Activated CD4-positive, alpha-beta T cell treated with anti-CD3 and anti-CD28 coated beads for 36 hours (primary cell): ENCODE measurements around the gene KRTAP10-11. TPM values are rescaled to one million over a fixed set of nuclear protein-coding genes. Genes with fewer than 3 reads are reported as not detected.
"Not testable (repeated sequence)": the region's sequence is repeated elsewhere in the genome, so short reads cannot be mapped to it uniquely, and the experiment has no call there.

Source experiments
- ATAC-seq: fragments of 200-7000 bp; cut with Tn5 transposase; one replicate; pipeline ENCODE4 v1.10.0; 2021; ENCODE audit warnings: mild to moderate bottlenecking, moderate library complexity
- CTCF ChIA-PET: fragments of 350-600 bp; sonication (Branson Sonifier 250); formaldehyde crosslinking; loops from one replicate; lab custom pipeline; 2021; ENCODE audit warnings: antibody characterized with exemption; lab: Charles Lee
- POLR2A ChIA-PET: fragments of 350-600 bp; sonication (Branson Sonifier 250); formaldehyde crosslinking; loops from one replicate; lab custom pipeline; 2021; ENCODE audit warnings: antibody characterized with exemption, inconsistent platforms; lab: Charles Lee
- DNase-seq: peaks from one replicate; pipeline ENCODE4 v3.0.0-alpha.2; 2020
- H3K27ac Mint-ChIP-seq: one replicate; pipeline ENCODE4 v1.8.0; 2021; ENCODE audit warnings: mixed read lengths
- H3K27me3 Mint-ChIP-seq: one replicate; pipeline ENCODE4 v1.8.0; 2021; ENCODE audit warnings: mixed read lengths
- H3K36me3 Mint-ChIP-seq: one replicate; pipeline ENCODE4 v1.8.0; 2021; ENCODE audit warnings: low read depth, mixed read lengths
- H3K4me1 Mint-ChIP-seq: one replicate; pipeline ENCODE4 v1.8.0; 2021; ENCODE audit warnings: mixed read lengths
- H3K4me3 Mint-ChIP-seq: one replicate; pipeline ENCODE4 v1.8.0; 2021; ENCODE audit warnings: mild to moderate bottlenecking, moderate library complexity, mixed read lengths
- H3K9me3 Mint-ChIP-seq: one replicate; pipeline ENCODE4 v1.8.0; 2021; ENCODE audit warnings: low read depth, mixed read lengths
- intact Hi-C, 2 experiments: fragments of 100-400 bp; cut with DNase I in 1 of 2; cut with micrococcal nuclease in 1 of 2; formaldehyde crosslinking; loops; one replicate each; pipeline versions ENCODE4 v1.14.2 to v1.15.1; 2022 to 2024; cut with DNase I, micrococcal nuclease
- total RNA-seq, 2 experiments: library from RNA; stranded (reverse); gene quantifications; one replicate each; pipeline ENCODE4 v1.2.3, GENCODE V29; 2021

KRTAP10-11 gene
- total RNA-seq, 2 experiments from 2014 or later: not detected

DNA sequence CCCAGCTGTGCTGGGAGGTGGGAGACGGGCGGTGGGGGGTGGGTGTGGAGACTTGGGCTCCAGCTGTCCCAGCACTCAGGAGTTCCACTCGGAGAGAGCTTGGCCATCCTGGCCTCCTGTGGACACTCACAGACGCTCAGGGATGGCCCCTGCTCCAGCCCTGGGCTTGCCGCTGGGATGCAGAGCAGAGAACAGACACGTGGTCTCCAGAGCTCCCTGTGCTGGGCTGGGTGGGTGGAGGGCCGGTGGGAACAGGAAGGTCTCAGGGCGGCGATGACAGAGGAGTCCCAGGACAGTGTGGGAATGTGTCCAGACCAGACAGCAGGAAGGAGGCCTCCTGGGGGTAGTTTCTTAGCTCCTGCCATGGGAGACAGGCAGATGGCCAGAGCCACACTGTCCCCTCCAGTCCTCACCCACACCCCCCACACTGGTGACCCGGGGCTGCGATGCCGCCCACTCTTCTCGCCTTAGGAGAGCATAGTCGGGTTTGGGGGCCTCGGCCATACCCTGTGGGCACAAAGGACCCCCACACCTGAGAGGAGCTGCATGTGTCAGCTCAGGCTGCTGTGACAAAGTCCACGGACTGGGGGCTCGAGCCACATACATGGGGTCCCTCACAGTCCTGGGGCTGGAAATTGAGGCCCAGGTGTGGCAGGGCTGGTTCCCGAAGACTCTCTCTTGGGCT lies 17.4 kb upstream of the KRTAP10-11 start:
- DNase-seq (no peak), ATAC-seq (no peak)
- no peak overlapping the region for H3K27ac Mint-ChIP-seq
- CTCF ChIA-PET: interaction anchor here (0.6 kb wide), 1 partner anchor 74 kb away, joined by 3 read pairs; no protein-coding TSS in a partner anchor
- H3K27me3 Mint-ChIP-seq: no peaks in the 10 kb centered on the region
- POLR2A ChIA-PET: no interaction called here
- H3K36me3 Mint-ChIP-seq: peaks cover 7% of the 10 kb centered on the region
- H3K9me3 Mint-ChIP-seq: peaks cover 41% of the 10 kb centered on the region
- peaks cover 21% of the 10 kb centered on the region for H3K4me1 Mint-ChIP-seq
- intact Hi-C loops: no loop called here
- H3K4me3 Mint-ChIP-seq: no peak overlapping the region

DNA sequence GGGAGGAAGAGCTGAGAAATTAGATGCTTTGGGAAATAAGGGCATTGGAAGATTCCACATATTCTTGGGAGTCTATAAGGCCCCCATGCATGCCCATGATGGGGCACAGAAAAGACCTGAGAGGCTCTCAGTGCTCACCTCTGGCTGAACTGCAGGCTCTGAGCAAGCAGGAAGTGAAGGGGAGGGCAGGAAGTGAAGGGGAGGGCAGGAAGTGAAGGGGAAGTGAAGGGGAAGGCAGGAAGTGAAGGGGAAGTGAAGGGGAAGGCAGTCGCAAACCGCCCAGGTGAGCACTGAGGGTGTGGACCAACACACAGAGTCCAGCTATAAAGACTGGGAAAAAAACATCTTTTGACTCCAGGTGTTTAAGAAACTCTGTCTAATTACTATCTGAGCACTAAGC lies 15.8 kb upstream of the KRTAP10-11 start:
- DNase-seq: no peak
- Mint-ChIP-seq H3K4me1 (peaks cover 21% of the 10 kb centered on the region), H3K27ac (peak overlapping the region; percentile 27), H3K27me3 (no peaks in the 10 kb centered on the region), H3K4me3 (no peak overlapping the region), H3K9me3 (peaks cover 28% of the 10 kb centered on the region), H3K36me3 (peaks cover 5% of the 10 kb centered on the region)
- intact Hi-C loops: no loop called here
- no peak for ATAC-seq
- CTCF ChIA-PET: no interaction called here
- POLR2A ChIA-PET: no interaction called here

DNA sequence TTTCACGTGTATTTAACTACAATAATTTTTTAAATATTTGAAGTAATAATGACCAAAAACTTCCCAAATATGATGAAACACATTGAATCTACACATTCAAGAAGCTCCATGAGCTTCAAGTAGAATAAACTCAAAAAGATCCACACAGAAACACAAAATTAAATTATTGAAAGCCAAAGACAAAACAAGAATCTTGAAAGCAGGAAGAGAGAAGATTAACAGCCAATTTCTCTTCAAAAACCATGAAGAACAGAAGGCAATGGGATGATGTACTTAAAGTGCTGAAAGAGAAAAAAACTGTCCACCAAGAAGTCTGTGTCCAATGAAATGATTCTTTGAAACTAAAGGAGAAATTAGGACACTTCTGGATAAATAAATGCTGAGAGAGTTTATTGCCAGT lies 14.1 kb upstream of the KRTAP10-11 start:
- Mint-ChIP-seq H3K4me1 (peaks cover 21% of the 10 kb centered on the region), H3K4me3 (no peak overlapping the region), H3K27me3 (no peaks in the 10 kb centered on the region), H3K36me3 (peaks cover 5% of the 10 kb centered on the region), H3K9me3 (peaks cover 28% of the 10 kb centered on the region), H3K27ac (no peak overlapping the region)
- ATAC-seq (no peak), DNase-seq (no peak)
- POLR2A ChIA-PET: no interaction called here
- CTCF ChIA-PET: interaction anchor here (1.5 kb wide), 1 partner anchor 11 kb away, joined by 4 read pairs; no protein-coding TSS in a partner anchor
- intact Hi-C loops: no loop called here

DNA sequence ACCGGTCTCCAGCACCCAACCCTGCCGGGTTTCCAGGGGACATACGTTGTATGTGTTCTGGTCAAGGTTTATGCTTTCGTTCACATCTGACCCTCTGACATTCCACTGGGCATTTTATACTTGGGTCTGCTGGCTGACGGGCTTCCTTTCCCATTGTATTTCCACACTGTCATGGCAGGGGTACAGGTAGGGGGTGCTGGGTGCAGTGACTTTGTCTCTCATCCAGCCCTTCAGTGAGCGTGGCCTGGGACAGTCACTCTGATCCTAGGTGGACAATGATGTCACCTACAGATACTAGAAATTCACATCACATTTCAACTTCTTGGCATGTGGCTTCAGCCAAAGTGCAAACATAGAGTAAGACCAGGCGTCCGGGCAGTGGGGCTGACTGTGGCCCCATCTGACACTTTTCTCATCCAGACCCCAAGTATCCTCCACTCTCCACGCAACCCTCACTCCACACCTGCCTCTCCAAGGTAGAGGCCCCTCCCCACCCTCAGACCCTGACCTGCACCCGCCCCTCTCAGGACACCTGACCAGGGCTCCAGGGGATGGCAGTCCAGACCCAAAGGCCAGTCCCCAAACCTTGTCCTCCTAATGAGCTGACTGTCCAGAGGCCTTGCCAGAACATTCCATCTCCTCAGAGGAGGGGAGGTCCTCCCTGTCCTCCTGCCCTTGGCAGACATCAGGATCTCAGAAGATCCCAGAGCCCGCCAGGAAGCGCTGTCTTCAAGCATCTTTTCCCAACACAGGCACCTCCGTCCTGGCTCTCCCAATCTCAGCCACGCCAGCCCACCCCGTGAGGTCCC lies 9.8 kb upstream of the KRTAP10-11 start:
- CTCF ChIA-PET: no interaction called here
- no peak overlapping the region for H3K4me3 Mint-ChIP-seq
- H3K36me3 Mint-ChIP-seq: peaks cover 6% of the 10 kb centered on the region
- intact Hi-C loops: no loop called here
- peaks cover 19% of the 10 kb centered on the region for H3K9me3 Mint-ChIP-seq
- no peak for DNase-seq
- no peaks in the 10 kb centered on the region for H3K27me3 Mint-ChIP-seq
- H3K27ac Mint-ChIP-seq: no peak overlapping the region
- POLR2A ChIA-PET: no interaction called here
- no peaks in the 10 kb centered on the region for H3K4me1 Mint-ChIP-seq
- no peak for ATAC-seq

DNA sequence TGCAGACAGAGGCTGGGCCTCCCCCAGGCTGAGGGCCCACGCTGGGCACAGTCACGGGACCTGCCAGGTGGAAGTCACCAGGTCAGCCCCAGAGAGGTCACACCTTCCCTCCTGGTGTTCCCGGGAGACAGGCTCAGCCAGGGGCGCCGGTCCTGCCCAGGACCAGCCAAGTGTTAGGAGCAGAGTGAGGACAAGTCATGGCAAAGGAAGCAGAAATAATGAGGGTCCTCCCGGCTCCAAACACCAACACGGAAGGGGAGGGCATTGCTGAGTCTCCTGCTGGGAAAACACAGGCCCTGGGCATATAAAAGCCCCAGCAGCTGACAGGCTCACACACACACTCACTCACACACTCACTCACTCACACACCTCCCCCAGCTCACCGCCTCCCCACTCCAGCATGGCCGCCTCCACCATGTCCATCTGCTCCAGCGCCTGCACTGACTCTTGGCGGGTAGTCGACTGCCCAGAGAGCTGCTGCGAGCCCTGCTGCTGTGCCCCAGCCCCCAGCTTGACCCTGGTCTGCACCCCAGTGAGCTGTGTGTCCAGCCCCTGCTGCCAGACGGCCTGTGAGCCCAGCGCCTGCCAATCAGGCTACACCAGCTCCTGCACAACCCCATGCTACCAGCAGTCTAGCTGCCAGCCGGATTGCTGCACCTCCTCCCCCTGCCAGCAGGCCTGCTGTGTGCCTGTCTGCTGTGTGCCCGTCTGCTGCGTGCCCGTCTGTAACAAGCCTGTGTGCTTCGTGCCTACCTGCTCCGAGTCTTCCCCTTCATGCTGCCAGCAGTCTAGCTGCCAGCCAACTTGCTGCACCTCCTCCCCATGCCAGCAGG lies 9.0 kb upstream of the KRTAP10-11 start, which contains the start of gene KRTAP10-10:
Gene KRTAP10-10, plus strand, starts transcription at position 339 of the 833 bp plus-strand sequence. Its CDS starts 62 bp downstream, at position 401.
- POLR2A ChIA-PET: no interaction called here
- CTCF ChIA-PET: no interaction called here
- Mint-ChIP-seq H3K27ac (no peak within 1 kb of the TSS), H3K4me1 (no peaks in the 10 kb centered on the region), H3K4me3 (no peak within 1 kb of the TSS), H3K9me3 (peaks cover 17% of the 10 kb centered on the region), H3K27me3 (no peaks in the 10 kb centered on the region), H3K36me3 (peaks cover 3% of the 10 kb centered on the region)
- intact Hi-C loops: no loop called here
- DNase-seq (no peak), ATAC-seq (no peak)

DNA sequence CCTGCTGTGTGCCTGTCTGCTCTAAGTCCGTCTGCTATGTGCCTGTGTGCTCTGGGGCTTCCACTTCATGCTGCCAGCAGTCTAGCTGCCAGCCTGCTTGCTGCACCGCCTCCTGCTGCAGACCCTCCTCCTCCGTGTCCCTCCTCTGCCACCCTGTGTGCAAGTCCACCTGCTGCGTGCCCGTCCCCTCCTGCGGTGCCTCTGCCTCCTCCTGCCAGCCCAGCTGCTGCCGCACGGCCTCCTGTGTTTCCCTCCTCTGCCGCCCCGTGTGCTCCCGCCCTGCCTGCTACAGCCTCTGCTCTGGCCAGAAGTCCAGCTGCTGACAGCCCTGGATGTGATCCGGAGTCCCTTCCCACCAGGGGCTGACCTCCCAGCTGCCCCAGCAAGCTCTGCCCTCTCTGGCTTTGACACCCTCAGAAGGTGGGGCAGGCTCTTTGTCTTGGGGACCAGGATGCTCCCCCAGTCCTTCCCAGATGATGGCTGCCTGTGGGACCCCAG lies 8.3 kb upstream of the KRTAP10-11 start:
- POLR2A ChIA-PET, H3K27me3 Mint-ChIP-seq, H3K36me3 Mint-ChIP-seq, H3K4me1 Mint-ChIP-seq, ATAC-seq, H3K4me3 Mint-ChIP-seq, CTCF ChIA-PET, H3K27ac Mint-ChIP-seq, DNase-seq, intact Hi-C loops: not testable (repeated sequence)
- H3K9me3 Mint-ChIP-seq: peaks cover 18% of the 10 kb centered on the region

DNA sequence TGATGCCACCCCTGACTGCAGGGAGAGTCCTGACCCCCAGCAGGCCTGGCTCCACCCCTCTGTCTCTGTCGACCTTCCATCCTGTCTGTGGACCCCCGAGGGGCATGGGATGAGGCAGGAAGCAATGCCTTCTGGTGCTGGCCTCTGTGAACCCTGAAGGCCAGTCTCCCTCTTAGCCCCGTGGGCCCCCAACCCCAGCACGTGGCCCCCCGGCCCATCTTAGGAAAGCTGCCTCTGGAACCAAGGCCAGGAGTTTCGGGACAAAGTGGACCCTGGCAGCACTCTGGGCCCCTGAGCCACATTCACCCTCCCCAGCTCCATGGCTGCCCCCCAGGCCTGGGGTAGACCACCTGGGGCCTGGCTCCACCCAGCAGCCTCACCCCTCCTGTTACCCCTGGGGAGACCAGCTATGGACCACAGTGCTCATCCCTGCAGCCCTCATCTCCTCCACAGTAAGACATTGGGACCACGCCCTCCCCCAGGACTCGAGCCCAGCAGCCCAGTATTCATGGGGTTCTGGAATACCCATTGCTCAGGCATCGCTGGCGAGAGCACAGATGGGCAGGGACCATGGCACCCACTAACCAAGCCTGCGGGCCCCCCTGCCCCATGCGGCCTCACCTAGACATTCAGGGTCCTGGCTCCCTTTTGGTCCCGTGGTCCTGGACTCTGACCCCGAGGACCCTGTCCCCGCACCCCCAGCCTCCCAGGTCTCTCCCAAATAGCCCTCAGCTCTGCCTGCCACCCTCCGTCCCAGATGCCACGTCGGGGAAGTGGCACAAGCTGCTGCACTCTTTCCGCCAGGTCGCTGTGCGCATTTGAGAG lies 7.5 kb upstream of the KRTAP10-11 start:
- peaks cover 20% of the 10 kb centered on the region for H3K9me3 Mint-ChIP-seq
- H3K4me1 Mint-ChIP-seq, H3K27me3 Mint-ChIP-seq, DNase-seq, H3K27ac Mint-ChIP-seq, H3K36me3 Mint-ChIP-seq, CTCF ChIA-PET, POLR2A ChIA-PET, H3K4me3 Mint-ChIP-seq, intact Hi-C loops, ATAC-seq: not testable (repeated sequence)

DNA sequence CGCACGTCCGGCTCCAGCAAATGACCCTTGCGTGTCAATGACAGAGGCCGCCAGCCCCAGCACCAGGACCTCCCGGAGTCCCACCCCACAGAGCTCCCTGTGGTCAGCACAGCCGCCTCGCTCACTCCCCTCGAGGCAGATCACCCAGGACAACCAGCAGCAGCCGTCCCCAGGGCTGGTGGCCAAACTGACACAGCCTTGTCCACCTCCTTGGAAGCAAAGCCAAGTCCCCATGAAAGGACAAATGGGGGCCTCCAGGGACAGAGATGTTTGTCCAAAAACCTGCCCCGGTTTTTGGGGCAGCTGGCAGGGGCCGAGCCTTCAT lies 6.9 kb upstream of the KRTAP10-11 start:
- CTCF ChIA-PET: no interaction called here
- ATAC-seq (no peak), DNase-seq (no peak)
- H3K27ac Mint-ChIP-seq: no peak overlapping the region
- no peak overlapping the region for H3K4me3 Mint-ChIP-seq
- H3K36me3 Mint-ChIP-seq: peaks cover 6% of the 10 kb centered on the region
- POLR2A ChIA-PET: no interaction called here
- H3K27me3 Mint-ChIP-seq: no peaks in the 10 kb centered on the region
- intact Hi-C loops: no loop called here
- no peaks in the 10 kb centered on the region for H3K4me1 Mint-ChIP-seq
- H3K9me3 Mint-ChIP-seq: peaks cover 24% of the 10 kb centered on the region

DNA sequence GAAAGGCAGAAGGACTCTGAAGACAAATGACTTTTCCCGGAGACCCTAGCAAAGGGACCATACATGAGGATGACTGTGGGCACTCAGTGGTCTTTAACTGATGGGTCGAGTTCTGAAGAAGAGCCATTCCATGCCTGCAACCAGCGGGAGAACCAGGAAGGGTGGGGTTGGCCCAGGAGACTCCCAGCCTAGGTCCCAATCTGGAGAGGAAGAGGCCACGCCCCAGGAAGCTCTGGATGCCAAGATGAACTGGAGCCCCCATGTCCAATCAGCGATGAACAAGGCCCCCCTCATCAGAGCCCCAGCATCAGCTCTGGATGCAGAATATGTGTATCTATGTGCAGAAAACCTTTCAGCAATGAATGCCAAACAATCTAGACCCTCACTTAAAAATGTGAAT lies 5.5 kb upstream of the KRTAP10-11 start:
- POLR2A ChIA-PET: no interaction called here
- Mint-ChIP-seq H3K9me3 (peaks cover 32% of the 10 kb centered on the region), H3K27me3 (no peaks in the 10 kb centered on the region), H3K36me3 (peaks cover 12% of the 10 kb centered on the region), H3K4me3 (no peak overlapping the region), H3K27ac (no peak overlapping the region), H3K4me1 (no peaks in the 10 kb centered on the region)
- ATAC-seq (no peak), DNase-seq (no peak)
- CTCF ChIA-PET: no interaction called here
- intact Hi-C loops: no loop called here

DNA sequence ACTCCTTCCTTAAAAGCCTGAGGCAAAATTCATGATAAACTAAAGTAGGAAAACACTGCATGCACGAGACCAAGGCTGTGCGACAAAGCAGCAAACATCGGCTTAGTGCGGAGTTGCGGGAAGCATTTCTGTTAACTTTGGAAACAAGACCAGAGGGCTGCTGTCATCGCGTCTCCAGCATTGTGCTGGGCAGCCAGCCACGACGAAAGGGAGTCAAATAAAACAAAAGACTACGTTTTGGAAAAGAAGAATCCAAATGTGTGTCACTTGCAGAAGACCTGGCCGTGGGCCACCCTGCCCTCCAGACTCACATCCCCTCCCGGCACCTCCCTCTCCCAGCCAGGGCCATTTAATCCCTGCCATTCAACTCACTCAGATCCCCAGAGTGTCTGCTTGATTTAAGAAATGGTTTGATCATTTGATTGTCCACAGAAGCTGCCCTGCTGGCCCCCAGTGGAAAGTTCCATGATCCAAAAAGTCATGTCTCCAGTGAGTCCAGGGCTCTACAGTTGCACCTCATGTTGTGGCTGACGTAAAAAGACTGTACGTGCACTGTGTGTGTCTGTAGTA lies 2.4 kb upstream of the KRTAP10-11 start:
- peaks cover 32% of the 10 kb centered on the region for H3K9me3 Mint-ChIP-seq
- peaks cover 14% of the 10 kb centered on the region for H3K36me3 Mint-ChIP-seq
- no peaks in the 10 kb centered on the region for H3K4me1 Mint-ChIP-seq
- no peak overlapping the region for H3K4me3 Mint-ChIP-seq
- ATAC-seq (no peak), DNase-seq (no peak)
- intact Hi-C loops: no loop called here
- no peaks in the 10 kb centered on the region for H3K27me3 Mint-ChIP-seq
- POLR2A ChIA-PET: no interaction called here
- no peak overlapping the region for H3K27ac Mint-ChIP-seq
- CTCF ChIA-PET: no interaction called here
